ENCODE results near the gene CCNC. TPM values are rescaled to one million over a fixed set of nuclear protein-coding genes. Genes with fewer than 3 reads are reported as not detected.

Gene CCNC
- total and polyA plus RNA-seq, 2 of the 13 experiments (the other 11 are each of a cell fraction or from before 2014, with no cell fraction given) = 69.6 to 141 TPM

- peak; percentile 93 for TF ChIP-seq POLR2G (IDR thresholded peaks at IDR 0.05; ENCODE audit: low read depth, low read length)
- TF ChIP-seq CENPX (CRISPR knock-in tag; IDR thresholded peaks at IDR 0.05) = no peak
- TF ChIP-seq ZNF275 (CRISPR knock-in tag; IDR thresholded peaks at IDR 0.05; ENCODE audit: borderline replicate concordance) = peak; percentile 94
- peak; percentile 89 for TF ChIP-seq ZBTB7B (CRISPR knock-in tag; IDR thresholded peaks at IDR 0.05)
- peak; percentile 34; the same call in 1 of the 2 replicates for TF ChIP-seq ZMYM3 (CRISPR knock-in tag; IDR thresholded peaks at IDR 0.05)
- TF ChIP-seq SMARCC2 (IDR thresholded peaks at IDR 0.05) = no peak
- TF ChIP-seq ZNF33A (CRISPR knock-in tag; IDR thresholded peaks at IDR 0.05; ENCODE audit: borderline replicate concordance) = peak; percentile 31; the same call in 1 of the 2 replicates
- TF ChIP-seq SCMH1 (CRISPR knock-in tag; IDR thresholded peaks at IDR 0.05; ENCODE audit: borderline replicate concordance) = no peak
- no peak for TF ChIP-seq SNAI1 (CRISPR knock-in tag; IDR thresholded peaks at IDR 0.05; ENCODE audit: borderline replicate concordance)
- TF ChIP-seq AHR (CRISPR knock-in tag; IDR thresholded peaks at IDR 0.05) = no peak
- peak; percentile 98 for TF ChIP-seq ZBTB25 (CRISPR knock-in tag; IDR thresholded peaks at IDR 0.05)
- TF ChIP-seq MXD3 (CRISPR knock-in tag; IDR thresholded peaks at IDR 0.05) = peak; percentile 86; the same call in 1 of the 2 replicates
- TF ChIP-seq IRF9 (CRISPR knock-in tag; IDR thresholded peaks at IDR 0.05; ENCODE audit: borderline replicate concordance) = peak; percentile 84; the same call in 1 of the 2 replicates
- no peak for TF ChIP-seq HHEX (CRISPR knock-in tag; IDR thresholded peaks at IDR 0.05)
- TF ChIP-seq SKI (IDR thresholded peaks at IDR 0.05; ENCODE audit: partially characterized antibody) = no peak
- TF ChIP-seq THRA (CRISPR knock-in tag; IDR thresholded peaks at IDR 0.05; ENCODE audit: borderline replicate concordance) = peak; percentile 79
- TF ChIP-seq KDM4B (CRISPR knock-in tag; IDR thresholded peaks at IDR 0.05) = peak; percentile 97; the same call in 1 of the 2 replicates
- TF ChIP-seq PHF5A (CRISPR knock-in tag; IDR thresholded peaks at IDR 0.05; ENCODE audit: low read depth, unreplicated experiment) = peak; percentile 64
- TF ChIP-seq HIC2 (CRISPR knock-in tag; IDR thresholded peaks at IDR 0.05; ENCODE audit: low read depth) = no peak
Observed at GRCh38 chr6:99568103-99568933, at the start of gene CCNC (continued).
